NCI-H1417 (cell line): ENCODE results near the gene KAT2A.

ENCODE experiments used
- DNase-seq, 3 experiments: peaks; one replicate each; lab custom pipeline; 2025; lab: John Stamatoyannopoulos, UW

The KAT2A gene

GRCh38 chr17:42135664-42136653, 14.8 kb upstream of the KAT2A start:
- peak in 2 of 3 experiments; percentile 45 to 66 for DNase-seq

- no peak for DNase-seq
Observed at GRCh38 chr17:42135151-42135550, 14.0 kb upstream of the KAT2A start.

DNA sequence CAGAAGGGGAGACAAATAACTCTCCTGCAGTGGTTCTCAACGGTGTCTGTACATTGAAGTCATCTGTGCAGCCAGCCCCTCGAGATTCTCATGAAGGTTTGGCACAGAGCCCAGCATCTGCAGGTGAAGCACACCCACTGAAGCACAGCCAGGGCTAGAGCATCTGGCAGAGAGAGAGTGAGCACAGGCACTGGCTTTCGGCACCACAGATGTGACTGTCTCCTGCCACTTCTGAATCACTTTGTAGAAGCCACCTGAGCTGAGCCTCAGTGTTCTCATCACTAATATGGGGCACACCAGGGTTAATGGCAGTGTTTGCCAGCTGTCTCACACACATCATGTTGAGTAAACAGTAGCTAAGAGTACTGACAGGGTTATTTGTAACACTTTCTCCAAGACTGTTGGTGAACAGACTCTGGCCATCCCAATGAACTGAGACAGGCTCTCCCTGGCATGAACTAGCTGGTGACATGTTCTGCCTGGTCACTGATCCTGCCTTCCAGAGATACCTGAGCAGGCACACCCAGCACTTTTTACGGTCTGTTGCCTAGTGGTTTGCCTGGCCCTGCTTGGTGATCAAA, 12.4 kb upstream of the KAT2A start:
- peak; percentile 60 to 89 (median 87) for DNase-seq

GRCh38 chr17:42132941-42133340, 11.8 kb upstream of the KAT2A start:
- DNase-seq: peak in 1 of 3 experiments; percentile 86

GRCh38 chr17:42131981-42132432, 10.8 kb upstream of the KAT2A start:
- no peak for DNase-seq

DNA sequence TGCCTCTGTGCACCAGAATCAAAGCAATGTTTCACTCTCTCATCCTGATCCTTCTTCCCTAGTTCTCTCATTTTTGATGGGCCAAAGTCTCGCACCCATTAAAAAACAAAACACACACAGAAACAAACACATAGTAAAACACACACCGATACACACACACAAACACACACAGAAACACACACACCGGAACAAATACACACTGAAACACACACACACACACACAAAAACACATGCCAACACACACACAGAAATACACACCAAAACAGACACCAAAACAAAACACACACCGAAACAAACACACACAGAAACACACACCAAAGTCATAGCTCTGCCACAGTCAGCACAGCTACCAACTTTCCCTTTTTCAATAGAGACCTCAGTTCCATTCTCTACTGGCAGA, 10.1 kb upstream of the KAT2A start:
- DNase-seq: no peak

DNA sequence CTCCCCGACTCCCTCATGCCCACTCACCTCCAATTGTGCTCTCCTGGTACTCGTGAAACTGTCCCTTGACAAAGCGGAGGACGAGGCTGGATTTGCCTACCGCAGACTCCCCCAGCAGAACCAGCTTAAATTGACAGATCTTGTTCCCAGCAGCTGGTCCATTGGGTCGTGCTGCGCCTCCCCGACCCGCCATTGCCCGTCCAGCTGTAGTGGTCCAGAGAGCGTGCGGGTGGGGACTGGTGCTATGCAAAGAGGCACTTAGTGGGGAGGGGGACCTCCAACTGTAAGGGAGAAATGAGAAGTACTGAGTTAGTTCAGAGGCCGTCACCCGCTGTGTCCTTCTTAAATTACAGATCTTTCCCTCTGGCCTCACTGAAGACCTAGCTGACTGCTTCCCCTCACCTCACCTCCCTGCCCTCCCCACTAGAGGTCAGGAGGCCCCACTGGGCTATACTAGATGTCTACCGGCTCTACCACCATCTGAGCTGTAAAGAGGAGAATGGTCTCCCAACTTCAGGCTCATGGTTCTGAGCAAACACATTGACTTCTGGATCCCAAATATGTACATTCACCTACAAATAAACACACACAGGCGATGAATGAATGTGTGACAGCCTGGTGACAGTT, 9.3 kb upstream of the KAT2A start:
- DNase-seq: no peak

DNA sequence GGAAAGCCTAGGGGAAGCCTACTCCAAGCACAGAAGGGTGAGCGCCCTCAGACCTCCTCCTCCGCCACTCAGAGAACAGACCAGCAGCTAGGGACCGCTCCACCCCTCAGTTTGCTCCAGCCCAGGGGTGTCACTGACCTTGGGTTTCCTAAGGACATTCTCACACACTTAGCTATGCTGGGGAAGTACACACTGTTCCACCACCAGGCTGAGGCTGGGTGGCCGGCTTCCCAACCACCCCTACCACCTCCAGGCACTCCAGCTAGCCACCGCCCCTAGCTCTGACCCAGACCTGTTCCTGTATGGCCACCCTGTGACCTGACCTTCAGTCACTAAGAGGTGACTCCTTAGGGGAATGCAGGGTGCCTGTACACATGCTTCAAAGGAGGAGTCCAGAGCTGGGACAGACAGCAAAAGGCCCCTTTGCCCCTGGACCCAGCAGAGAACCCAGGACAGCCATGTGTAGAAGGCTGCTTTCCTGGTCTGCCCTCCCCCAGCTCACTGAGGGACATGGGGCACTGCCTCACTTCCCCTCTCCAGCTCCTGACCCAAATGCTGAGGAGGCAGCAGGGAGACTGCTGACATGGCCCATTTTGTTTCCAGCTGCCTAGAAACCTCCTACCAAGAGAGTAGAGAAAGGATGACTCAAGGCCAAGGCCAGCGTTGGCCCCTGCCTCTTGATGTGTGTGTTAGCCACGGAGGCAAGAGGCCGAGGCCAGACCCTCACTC, 8.1 kb upstream of the KAT2A start:
- no peak for DNase-seq

DNA sequence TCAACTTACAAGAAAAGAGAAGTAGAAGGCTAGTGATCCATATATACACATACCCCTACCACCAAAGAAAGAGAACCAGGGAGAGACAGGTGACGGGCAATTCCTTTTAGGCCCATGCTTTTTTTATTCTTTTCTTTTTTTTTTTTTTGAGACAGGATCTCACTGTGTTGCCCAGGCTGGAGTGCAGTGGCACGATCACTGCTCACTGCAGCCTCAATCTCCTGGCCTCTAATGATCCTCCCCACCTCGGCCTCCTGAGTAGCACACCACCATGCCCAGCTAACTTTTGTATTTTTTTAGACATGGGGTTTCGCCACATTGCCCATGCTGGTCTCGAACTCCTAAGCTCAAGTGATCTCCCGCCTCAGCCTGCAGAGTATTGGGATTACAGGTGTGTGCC, 6.2 kb upstream of the KAT2A start:
- no peak for DNase-seq

DNA sequence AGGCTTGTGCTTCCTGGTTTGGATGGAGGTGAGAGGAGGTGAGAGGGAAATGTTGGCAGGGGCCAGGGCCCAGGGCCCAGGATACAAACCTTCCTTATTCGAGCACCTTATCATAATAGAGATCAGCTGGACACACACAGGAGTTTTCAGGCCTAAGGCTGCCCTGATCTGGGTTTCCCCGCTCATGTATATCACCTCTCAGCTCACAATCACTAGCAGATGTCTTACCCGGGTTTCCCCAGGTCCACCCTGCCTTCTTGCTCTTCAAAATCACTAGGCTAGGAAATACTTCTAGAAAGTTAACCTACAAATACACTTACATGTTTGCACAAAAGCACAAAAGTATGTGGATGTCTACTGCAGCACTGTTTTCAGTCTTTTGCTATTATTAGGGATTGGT, 5.7 kb upstream of the KAT2A start:
- no peak for DNase-seq

GRCh38 chr17:42125565-42125964, 4.4 kb upstream of the KAT2A start:
- DNase-seq: no peak

DNA sequence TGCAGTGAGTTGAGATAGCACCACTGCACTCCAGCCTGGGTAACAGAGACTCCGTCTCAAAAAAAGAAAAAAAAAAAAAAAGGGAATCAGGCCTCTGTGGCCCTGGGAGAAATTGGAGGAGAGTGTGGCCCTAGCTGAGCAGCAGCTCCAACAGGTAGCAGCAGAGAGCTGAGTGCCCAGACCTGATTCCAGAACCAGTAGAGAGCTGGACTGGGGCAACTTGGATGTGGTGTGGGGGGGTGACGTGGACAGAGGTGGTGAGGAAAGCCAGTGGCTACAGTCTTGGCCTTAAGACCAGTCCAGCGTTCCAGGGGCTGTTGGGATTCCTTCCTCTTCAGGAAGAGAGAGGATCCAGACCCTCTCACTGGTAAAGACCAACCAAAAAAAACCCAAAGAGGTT, 3.1 kb upstream of the KAT2A start:
- no peak for DNase-seq

DNA sequence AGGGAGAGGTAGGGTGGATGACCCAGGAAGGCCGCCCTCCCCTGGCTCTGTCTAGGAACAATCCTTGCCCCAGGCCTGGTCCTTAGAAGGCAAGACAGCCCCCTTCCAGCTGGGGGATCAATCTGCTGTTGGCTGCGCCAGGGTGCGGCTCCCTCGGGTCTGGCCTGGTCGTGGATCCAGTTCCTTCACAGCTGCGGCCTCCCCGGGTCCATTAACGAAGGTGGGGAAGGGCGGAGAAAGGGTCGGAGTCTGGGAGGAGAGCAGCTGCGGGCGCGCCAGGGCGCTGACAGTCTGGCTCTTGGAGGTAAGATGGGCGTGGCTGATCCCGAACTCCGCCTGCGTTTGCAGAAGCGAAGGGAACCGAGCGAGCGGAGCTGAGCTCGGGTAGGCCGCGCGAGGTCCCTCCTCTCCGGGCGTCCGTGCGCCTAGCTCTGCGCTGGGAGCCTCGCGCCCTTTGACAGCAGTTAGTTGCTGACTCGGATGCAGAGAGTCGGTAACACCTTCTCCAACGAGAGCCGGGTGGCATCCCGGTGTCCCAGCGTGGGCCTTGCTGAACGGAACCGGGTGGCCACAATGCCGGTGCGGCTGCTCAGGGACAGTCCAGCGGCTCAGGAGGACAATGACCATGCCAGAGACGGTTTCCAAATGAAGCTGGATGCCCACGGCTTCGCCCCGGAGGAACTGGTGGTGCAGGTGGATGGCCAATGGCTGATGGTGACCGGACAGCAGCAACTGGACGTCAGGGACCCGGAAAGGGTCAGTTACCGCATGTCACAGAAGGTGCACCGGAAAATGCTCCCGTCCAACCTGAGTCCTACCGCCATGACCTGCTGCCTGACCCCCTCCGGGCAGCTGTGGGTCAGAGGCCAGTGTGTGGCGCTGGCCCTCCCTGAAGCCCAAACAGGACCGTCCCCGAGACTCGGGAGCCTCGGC, 1.5 kb upstream of the KAT2A start, which contains the start of gene HSPB9:
TSS of gene HSPB9 (plus strand) at position 434 of the 933 bp plus-strand sequence. CDS start at position 481, 47 bp downstream.
- peak in 1 of 3 experiments; percentile 84 for DNase-seq

GRCh38 chr17:42120161-42120769, 902 bp downstream of the KAT2A start:
- DNase-seq: no peak

DNA sequence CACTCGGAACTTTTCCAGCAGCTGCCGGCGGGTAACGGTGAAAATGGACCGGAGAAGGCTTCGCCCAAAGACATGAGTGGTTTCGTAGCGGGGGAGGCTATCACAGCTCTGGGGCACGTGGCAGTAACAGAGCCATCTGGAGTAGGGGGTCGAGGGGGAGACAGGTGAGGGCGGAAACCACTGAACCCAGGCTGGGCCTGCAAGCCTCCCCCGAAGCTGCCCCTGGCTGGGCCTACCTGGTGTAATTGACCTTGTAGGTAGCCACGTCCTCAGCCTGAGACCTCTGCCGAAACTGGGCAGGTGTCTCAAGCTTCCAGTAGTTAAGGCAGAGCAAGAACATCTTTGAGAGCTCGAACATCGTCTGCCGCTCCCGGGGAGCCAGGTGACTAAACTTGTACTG, 1.9 kb downstream of the KAT2A start:
- no peak for DNase-seq

DNA sequence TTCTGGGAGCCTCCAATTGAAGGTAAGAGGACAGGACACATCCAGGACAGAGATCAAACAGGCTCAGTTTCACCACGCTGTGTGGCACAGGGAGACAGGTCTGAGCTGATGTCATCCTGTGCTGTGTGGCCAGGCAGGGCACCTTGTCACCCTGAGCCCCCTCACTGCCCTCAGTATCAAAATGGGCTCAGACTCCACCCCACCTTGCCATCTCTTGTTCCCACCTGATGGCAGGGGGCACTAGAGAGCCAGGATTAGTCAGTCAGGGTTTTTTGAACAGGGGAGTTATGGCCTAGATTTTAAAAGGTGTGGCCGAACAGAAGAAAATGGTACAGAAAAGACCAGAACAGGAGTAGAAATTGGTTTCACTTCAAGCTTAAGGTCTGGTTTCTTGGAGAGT, 2.6 kb downstream of the KAT2A start:
- peak in 2 of 3 experiments; percentile 11 to 42 for DNase-seq

GRCh38 chr17:42118126-42118510, 3.0 kb downstream of the KAT2A start:
- DNase-seq: no peak

- no peak for DNase-seq
Observed at GRCh38 chr17:42117397-42118125, 3.6 kb downstream of the KAT2A start.

DNA sequence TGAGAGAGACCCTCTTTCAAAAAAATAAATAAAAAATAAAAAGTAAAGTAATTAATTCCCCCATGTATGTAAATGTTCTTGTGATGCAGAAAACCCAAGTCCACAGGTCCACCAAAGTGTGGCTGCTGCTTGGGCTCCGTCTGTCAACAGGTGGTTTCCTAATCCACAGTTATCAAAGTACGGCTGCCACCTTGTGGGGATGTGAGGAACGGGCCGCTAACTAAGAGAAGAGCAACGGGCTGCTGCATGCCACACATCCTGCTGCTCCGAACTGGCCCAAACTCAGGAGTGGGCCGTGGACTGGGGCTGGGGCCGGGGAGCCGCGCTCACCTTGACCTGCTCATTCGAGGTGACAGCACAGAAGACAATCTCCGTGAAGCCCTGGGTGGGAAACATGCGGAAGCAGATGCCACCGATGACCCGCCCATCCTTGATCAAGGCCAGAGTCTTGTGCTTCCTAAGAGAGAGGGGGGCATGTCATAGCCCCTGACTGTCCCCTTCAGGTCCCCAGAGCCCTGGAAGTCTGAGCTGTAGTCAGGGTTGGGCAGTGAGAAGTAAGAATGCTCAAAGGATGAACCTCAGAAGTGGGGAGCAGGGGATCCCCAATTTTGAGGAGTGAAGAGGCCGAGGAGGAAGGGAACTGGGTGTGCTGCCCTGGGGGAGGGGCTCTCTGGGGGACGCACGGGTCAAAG, 4.3 kb downstream of the KAT2A start:
- peak; percentile 43 to 79 (median 78) for DNase-seq
